Stimulated activated CD8-positive, alpha-beta memory T cell treated with anti-CD3 and anti-CD28 coated beads, Interleukin-2, amount 100 ng/mL, for 48 hours (primary cell): Measurements from ENCODE around the gene CHD9NB.
"Not testable (repeated sequence)": the region's sequence is repeated elsewhere in the genome, so short reads cannot be mapped to it uniquely, and the experiment has no call there.

ENCODE experiments used
- DNase-seq, 2 donors: peaks; one replicate each; pipeline ENCODE4 v3.0.0-alpha.2; 2020; ENCODE audit warnings: low read depth in 2 of 2

The CHD9NB gene

GRCh38 chr16:53057658-53058057 is 5.0 kb upstream of the CHD9NB start:
- DNase-seq = no peak

- no peak for DNase-seq
These were observed 3.7 kb upstream of the CHD9NB start for GRCh38 chr16:53056392-53056881.

GRCh38 chr16:53055541-53056391 is 3.1 kb upstream of the CHD9NB start:
- no peak for DNase-seq

- DNase-seq = peak; percentile 51 to 61
These were observed 2.2 kb upstream of the CHD9NB start, which contains the start of gene CHD9 for GRCh38 chr16:53054670-53055485. Gene CHD9, plus strand, starts transcription at chr16:53054991. Its CDS starts 101,099 bp downstream, at chr16:53156090.

GRCh38 chr16:53053967-53054669 is 1.4 kb upstream of the CHD9NB start:
- DNase-seq = no peak

- not testable (repeated sequence) for DNase-seq
These were observed 1.4 kb downstream of the CHD9NB start for GRCh38 chr16:53051255-53051654.

GRCh38 chr16:53048139-53048915 is 4.4 kb downstream of the CHD9NB start:
- DNase-seq = no peak

GRCh38 chr16:53047515-53047914 is 5.2 kb downstream of the CHD9NB start:
- not testable (repeated sequence) for DNase-seq

DNA sequence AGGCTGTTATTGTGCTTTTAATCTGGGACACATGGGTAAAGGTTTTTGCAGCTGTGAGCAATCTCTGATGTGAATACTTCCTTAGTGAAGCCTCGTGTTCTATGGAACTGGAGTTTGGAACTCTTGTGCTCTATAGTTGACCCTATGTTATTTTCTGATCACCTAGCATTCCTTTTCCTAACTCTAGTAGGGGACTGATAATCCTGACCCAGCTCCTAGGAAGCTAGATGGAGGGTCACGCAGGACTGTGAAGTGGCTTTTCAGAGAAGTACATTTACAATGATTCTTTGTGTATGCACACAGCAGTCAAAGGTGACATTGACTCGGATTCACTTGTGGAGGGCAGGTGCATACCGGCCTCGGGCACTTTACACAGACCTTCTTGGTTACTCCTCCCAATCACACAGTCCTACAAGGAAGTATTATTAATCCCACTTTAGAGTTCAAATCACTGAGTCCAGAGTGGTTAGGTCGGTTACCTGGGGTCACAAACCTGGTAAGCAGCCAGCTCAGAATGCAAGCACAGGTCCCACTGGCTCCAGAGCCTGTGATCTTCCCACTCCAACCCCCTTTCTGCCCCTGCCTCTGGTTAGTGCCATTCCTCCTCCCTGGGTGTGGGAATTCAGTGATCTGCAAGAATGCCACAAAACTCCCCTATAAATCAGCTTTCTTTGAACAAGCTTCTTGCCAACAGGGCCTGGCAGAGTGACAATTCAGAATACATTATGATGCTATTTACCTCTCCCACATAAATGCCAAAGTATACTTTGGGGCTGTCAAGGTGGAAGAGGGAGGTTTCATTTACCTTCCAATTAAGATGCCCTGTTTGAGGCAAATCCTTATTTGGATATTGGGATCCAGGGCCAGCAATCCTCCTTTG is 7.1 kb downstream of the CHD9NB start:
- DNase-seq = no peak

DNA sequence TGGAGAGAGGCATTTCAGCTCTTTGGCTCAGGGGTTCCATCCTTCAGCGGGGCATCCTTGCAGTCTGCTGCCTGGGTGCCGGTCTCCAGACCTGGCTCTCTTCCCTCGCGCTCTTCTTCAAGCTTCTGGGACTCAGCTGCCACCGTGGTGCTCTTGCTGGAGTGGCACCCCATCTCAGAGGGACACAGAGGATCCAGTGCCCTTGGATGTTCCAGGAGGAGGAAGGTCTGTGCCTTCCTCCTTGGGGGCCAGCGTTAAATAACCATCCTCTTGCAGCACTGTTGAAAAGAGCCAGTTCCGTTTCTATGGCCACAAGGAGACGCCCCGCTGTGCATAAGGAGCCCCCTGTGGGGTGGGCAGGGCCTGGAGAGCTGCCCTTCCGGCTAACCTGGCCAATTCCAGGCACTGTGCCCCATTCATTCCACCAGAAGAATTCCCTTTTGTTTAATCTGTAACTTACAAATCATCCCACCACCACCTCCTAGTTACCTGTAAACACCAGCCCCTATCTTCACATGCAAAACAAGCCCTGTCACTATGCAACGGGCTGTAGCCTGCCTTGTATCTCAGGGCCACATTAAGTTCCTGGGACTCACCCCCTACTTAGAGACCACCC is 8.6 kb downstream of the CHD9NB start:
- no peak for DNase-seq

DNA sequence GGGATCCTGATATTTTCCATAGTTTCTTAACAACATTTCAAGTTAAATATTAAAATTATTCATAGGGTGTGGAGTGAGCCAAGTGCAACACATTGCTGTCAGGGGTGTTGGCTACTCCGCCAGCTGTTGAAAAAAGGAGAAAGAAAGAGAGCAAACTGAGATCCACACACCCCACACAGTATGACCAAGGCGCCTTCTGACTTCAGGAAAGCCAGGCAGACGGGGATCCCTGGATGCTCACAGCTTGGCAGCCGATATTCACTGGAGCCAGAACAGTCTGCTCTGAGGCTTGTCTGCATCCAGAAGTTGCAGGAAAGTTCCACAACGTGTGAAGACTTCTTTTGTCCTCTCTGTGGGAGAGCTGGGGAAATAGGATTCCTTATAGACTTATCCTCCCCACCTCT is 9.3 kb downstream of the CHD9NB start:
- DNase-seq = no peak

- no peak for DNase-seq
These were observed 10.4 kb downstream of the CHD9NB start for GRCh38 chr16:53042235-53042701.

DNA sequence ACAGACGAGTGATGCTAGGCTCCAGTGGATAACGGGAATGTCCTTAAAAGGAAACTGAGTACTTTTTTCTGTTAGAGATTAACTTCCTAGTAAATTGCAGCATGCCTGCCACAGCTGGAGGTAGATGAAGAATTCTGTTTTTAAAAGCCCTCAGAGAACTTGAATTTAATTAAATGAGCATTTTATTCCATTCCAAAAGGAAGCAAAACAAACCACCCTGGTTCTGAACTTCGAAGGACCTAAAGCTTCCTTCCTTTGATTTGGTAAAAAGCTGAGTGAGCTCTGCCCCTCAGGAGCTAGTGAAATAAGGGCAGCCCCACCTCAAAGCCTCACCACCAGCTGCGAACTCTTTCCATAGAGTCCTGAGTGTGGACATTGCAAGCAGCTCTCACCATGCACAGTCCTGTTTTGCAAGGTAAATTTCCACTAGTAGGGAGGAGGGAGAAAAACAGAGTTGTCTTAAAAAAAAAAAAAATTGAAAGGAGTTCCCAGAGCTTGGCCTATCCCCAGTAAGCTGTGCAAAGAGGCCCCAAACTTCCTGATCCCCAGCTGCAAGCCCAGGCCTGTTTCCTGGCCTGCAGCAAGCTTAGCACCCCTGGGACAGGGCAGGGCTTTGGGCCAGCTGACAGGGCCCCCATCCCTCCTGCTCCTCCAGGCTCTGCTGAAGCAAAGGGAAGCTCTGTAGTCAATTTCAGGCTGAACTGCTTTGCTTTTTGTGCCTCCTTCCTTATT is 11.2 kb downstream of the CHD9NB start:
- no peak for DNase-seq

DNA sequence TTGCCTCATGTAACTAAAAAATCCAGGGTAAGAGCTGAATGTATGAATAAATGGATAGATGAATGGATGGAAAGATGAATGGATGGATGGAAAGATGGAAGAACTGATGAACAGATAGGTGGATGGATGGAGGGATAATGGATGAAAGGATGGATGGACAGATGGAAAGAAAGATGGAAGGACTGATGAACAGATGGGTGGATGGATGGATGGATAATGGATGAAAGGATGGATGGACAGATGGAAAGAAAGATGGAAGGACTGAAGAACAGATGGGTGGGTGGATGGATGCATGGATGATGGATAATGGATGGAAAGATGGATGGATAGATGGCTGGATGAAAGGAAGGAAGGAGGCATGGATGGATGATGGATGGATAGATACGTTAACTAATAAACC is 11.9 kb downstream of the CHD9NB start:
- no peak for DNase-seq

DNA sequence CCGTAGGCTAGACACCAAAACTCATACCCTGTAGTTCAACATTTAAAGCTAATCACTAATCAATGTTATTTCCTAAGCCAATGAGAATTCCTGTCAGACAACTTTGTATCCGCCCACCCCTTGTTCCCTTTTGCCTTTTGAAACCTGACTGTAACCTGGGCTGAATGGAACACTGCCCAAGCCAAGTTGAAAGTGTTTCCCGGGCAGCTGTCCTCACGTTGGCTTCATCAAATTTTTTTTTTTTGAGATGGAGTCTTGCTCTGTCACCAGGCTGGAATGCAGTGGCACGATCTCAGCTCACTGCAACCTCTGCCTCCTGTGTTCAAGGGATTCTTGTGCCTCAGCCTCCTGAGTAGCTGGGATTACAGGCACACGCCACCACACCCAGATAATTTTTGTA is 16.0 kb downstream of the CHD9NB start:
- DNase-seq = not testable (repeated sequence)

DNA sequence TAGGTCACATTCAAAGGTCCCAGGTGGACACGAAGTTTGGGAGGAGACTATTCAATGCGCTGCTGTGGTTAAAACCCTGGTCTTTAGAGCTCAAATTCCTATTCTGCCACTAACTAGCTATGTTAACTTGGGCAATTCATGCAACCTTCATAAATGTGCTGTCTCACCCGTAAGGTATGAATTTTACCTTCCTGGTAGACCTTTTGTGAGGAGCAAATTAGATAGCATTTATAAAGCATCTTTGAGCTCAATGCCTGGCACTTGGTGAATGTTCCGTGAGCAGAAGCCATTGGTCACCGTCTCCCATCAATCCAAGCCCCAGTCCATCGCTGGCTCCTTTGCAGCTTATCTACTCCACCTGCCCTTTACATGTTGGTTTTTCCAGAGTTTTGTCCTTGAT is 16.6 kb downstream of the CHD9NB start:
- DNase-seq = no peak

DNA sequence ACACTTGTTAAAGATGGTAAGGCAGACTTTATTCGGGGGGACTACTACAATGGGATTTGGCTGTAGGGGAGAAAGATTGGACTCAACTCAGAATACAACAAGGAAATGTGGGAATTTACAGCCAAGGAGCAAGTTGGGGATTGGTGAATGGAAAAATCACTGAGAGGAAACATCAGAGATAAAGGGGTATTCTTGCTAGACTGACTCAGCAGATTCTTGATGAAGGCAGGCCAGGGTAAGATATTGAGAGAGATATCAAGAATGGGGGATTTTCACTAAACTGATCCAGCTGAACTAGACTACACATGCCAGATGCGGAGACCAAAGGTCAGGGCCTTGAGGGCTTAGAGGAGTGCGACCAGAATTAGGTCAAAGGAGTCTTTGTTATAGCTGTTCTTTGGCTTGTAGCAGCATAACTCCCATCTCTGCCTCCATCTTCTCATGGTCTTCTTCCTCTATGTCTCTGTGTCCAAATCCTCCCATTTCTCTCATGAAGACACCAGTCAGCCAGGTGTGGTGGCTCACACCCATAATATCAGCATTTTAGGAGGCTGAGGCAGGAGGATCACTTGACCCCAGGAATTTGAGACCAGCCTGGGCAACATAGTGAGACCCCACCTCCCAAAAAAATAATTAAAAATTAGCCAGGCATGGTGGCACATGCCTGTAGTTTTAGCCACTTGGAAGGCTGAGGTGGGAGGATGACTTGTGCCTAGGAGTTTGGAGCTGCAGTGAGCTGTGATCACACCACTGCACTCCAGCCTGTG is 17.3 kb downstream of the CHD9NB start:
- DNase-seq = no peak

GRCh38 chr16:53034306-53034705 is 18.4 kb downstream of the CHD9NB start:
- no peak for DNase-seq
